ENCODE measurements around the gene UNC5C. TPM values are rescaled to one million over a fixed set of nuclear protein-coding genes. Genes with fewer than 3 reads are reported as not detected.

UNC5C gene
- under 0.01 TPM in 1 of 2 replicates, not detected in the other for total RNA-seq (2012; rRNA removed)
- polyA plus RNA-seq (2012; rRNA removed), result under 0.01 TPM in 1 of 2 replicates, not detected in the other
- polyA plus RNA-seq (2012; cell fraction: cytosol; rRNA removed), result not detected in 2 replicates
- not detected in 2 replicates for polyA plus RNA-seq (2012; cell fraction: nucleus; rRNA removed; ENCODE audit: low replicate concordance)
- Bru-seq, nascent RNA, result percentile 15 among the genes with signal in this experiment
- percentile 14 among the genes with signal in this experiment for BruChase-seq, experiment 1, labeled RNA remaining after a 6-hour chase
- BruChase-seq, experiment 2, labeled RNA remaining after a 2-hour chase, result percentile 16 among the genes with signal in this experiment
- long read RNA-seq, result 0 reads

DNA sequence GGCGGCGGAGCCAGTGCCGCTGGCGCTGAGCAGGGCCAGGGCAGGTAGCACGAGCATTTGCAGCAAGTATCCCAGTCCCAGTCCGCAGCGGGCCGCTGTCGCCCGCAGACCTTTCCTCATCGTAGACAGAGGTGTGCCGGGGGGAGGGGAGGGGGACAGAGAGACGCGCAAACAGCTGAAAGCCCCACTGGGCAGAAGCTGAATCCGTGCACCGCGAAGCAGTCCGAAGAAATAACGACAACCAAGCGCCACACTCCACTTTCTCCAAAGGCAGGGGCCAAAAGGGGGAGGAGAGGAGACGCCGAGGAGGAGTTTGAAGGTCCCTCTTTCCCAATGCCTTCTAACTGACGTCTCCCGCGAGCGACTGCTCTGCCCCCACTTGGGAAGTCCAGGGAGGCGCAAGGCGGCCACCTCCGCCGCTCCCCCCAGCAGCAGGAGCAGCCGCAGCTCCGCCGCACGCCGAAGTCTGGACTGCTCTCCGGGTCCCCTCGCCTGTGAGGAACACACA lies at the start of gene UNC5C:
Gene UNC5C, minus strand, starts transcription at position 236 of the 508 bp plus-strand sequence.
- Histone ChIP-seq H3K4me3 (ENCODE audit: insufficient read depth, low read depth, low read length) (peak within 1 kb of the TSS; percentile 61), H3K36me3 (ENCODE audit: control insufficient read depth, insufficient read depth, low read length) (no peaks in the 10 kb centered on the region), H4K5ac (ENCODE audit: low read depth, low read length) (no peak within 1 kb of the TSS), H3K4ac (ENCODE audit: low read depth, low read length) (no peak within 1 kb of the TSS), H3K56ac (ENCODE audit: extremely low read depth, insufficient read depth, low read length) (no peak within 1 kb of the TSS), H3K18ac (ENCODE audit: low read depth, low read length) (no peak within 1 kb of the TSS), H4K8ac (ENCODE audit: low read depth in 2 of 2, low read length in 2 of 2) (no peak within 1 kb of the TSS), H3K9me1 (ENCODE audit: insufficient read depth, low read length) (no peaks in the 10 kb centered on the region), H4K91ac (ENCODE audit: insufficient read depth, low read depth, low read length) (no peak within 1 kb of the TSS), H3K14ac (replicated peaks; ENCODE audit: low read depth, low read length) (no peak within 1 kb of the TSS), H3K79me1 (ENCODE audit: low read depth in 1 of 2, low read length in 2 of 2) (no peaks in the 10 kb centered on the region), H3K23ac (ENCODE audit: low read depth, low read length) (no peak within 1 kb of the TSS), H2BK5ac (ENCODE audit: low read depth, low read length, poor library complexity, severe bottlenecking) (no peak within 1 kb of the TSS), H4K20me1 (ENCODE audit: insufficient read depth, low read length) (no peaks in the 10 kb centered on the region), H2BK20ac (ENCODE audit: low read depth, low read length) (no peak within 1 kb of the TSS), H2BK120ac (ENCODE audit: low read depth, low read length) (no peak within 1 kb of the TSS), H3K27ac (ENCODE audit: insufficient read depth, low read length) (no peak within 1 kb of the TSS), H3K4me1 (ENCODE audit: control insufficient read depth, insufficient read depth, low read length) (no peaks in the 10 kb centered on the region), H3K4me2 (ENCODE audit: low read depth, low read length) (peak within 1 kb of the TSS; percentile 67), H2AFZ (replicated peaks; ENCODE audit: low read length, poor library complexity) (peak within 1 kb of the TSS; percentile 79), H2BK15ac (ENCODE audit: low read depth, low read length) (no peak within 1 kb of the TSS), H3K9me3 (ENCODE audit: control insufficient read depth, insufficient read depth, low read length) (no peaks in the 10 kb centered on the region), H2AK5ac (ENCODE audit: low read depth, low read length) (no peak within 1 kb of the TSS), H3K27me3 (ENCODE audit: control insufficient read depth, insufficient read depth, low read length) (peaks cover 38% of the 10 kb centered on the region), H3K9ac (ENCODE audit: low read depth, low read length) (no peak within 1 kb of the TSS), H2AK9ac (replicated peaks; ENCODE audit: low read depth, low read length, poor library complexity) (peak within 1 kb of the TSS; percentile 57)
- ChIA-PET POLR2A (ENCODE audit: unreplicated experiment) (no interaction called here), CTCF (interaction anchor here (0.7 kb wide), 1 partner anchor 55 kb away, joined by 3 read pairs; no protein-coding TSS in a partner anchor)
- in situ Hi-C loops (cut with MboI; ENCODE audit: low sequenced_read_pairs), result no loop called here
- no TSS peak for BruUV-seq (replicated peaks)
- WGBS, 2 experiments (ENCODE audit: extremely low coverage in 2 of 2, insufficient read length in 1 of 2), result 9% methylated on average over 4 of the region's 37 CpGs; no CpG with 5 or more reads in 1 of the 2 experiments
- DNase-seq, result no peak
- ATAC-seq (ENCODE audit: low read depth), result peak; percentile 49
- dilution Hi-C loops (cut with HindIII; ENCODE audit: low sequenced_read_pairs, unreplicated experiment), result no loop called here
- intact Hi-C loops (cut with micrococcal nuclease), result loop anchor here (2.0 kb wide), 1 partner anchor 382 kb away; no protein-coding TSS in a partner anchor
- no peak for TF ChIP-seq CHD1 (IDR thresholded peaks at IDR 0.05; ENCODE audit: low read depth, low read length)
- no peak for TF ChIP-seq MAZ (IDR thresholded peaks at IDR 0.05; ENCODE audit: borderline replicate concordance, low read depth, low read length)
- TF ChIP-seq, protein P1, sequence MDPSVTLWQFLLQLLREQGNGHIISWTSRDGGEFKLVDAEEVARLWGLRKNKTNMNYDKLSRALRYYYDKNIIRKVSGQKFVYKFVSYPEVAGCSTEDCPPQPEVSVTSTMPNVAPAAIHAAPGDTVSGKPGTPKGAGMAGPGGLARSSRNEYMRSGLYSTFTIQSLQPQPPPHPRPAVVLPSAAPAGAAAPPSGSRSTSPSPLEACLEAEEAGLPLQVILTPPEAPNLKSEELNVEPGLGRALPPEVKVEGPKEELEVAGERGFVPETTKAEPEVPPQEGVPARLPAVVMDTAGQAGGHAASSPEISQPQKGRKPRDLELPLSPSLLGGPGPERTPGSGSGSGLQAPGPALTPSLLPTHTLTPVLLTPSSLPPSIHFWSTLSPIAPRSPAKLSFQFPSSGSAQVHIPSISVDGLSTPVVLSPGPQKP (IDR thresholded peaks at IDR 0.05; ENCODE audit: borderline replicate concordance, low read depth, low read length), result no peak
- no peak for TF ChIP-seq NFE2L2 (IDR thresholded peaks at IDR 0.05; ENCODE audit: low read depth, low read length)
- TF ChIP-seq, protein P2, sequence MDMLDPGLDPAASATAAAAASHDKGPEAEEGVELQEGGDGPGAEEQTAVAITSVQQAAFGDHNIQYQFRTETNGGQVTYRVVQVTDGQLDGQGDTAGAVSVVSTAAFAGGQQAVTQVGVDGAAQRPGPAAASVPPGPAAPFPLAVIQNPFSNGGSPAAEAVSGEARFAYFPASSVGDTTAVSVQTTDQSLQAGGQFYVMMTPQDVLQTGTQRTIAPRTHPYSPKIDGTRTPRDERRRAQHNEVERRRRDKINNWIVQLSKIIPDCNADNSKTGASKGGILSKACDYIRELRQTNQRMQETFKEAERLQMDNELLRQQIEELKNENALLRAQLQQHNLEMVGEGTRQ (IDR thresholded peaks at IDR 0.05; ENCODE audit: low read depth, low read length), result no peak
- no peak for TF ChIP-seq RCOR1 (IDR thresholded peaks at IDR 0.05; ENCODE audit: insufficient replicate concordance, low read length)
- TF ChIP-seq SMC3 (IDR thresholded peaks at IDR 0.05; ENCODE audit: low read depth, low read length), result no peak
- TF ChIP-seq RAD21 (IDR thresholded peaks at IDR 0.05; ENCODE audit: low read length), result no peak
- no peak for TF ChIP-seq BHLHE40 (IDR thresholded peaks at IDR 0.05; ENCODE audit: low read depth, low read length)
- TF ChIP-seq MAFK (IDR thresholded peaks at IDR 0.05; ENCODE audit: low read depth, low read length), result no peak
- TF ChIP-seq CEBPB (IDR thresholded peaks at IDR 0.05; ENCODE audit: low read depth, low read length), result no peak
- no peak for TF ChIP-seq FOS (IDR thresholded peaks at IDR 0.05; ENCODE audit: low read depth, low read length)
- TF ChIP-seq MXI1 (IDR thresholded peaks at IDR 0.05; ENCODE audit: borderline replicate concordance, low read depth, low read length), result no peak
- TF ChIP-seq POLR2A (IDR thresholded peaks at IDR 0.05; ENCODE audit: low read depth, low read length), result no peak
- TF ChIP-seq RFX5 (IDR thresholded peaks at IDR 0.05; ENCODE audit: low read depth, low read length), result no peak
